Measurements from ENCODE around the gene NPIPB6.
"Not testable (repeated sequence)": the region's sequence is repeated elsewhere in the genome, so short reads cannot be mapped to it uniquely, and the experiment has no call there.

Gene NPIPB6

GRCh38 chr16:28332632-28333031 is 30.7 kb downstream of the NPIPB6 start:
- H3K27ac Mint-ChIP-seq; H3K9me3 Mint-ChIP-seq; H3K36me3 Mint-ChIP-seq (ENCODE audit: low read depth); H3K4me3 Mint-ChIP-seq; H3K4me1 Mint-ChIP-seq; H3K27me3 Mint-ChIP-seq; DNase-seq; ATAC-seq: not testable (repeated sequence)

DNA sequence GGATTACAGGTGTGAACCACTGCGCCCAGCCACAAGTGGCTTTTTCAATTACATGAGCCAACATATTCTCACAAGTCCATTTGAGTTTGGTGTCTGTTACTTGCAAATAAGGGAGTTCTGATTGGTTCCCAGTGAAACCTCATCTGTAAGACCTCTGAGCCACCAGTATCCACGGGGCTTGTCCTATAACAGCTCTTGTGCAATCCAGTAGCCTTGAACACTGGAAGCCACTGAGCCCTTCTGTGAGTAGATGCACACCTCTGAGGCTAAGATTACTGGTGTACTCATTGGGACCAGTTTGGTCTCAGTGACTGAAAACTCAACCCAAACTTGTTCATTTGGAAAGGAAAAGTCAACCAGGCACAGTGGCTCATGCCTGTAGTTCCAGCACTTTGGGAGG is 32.3 kb downstream of the NPIPB6 start:
- not testable (repeated sequence) for H3K4me1 Mint-ChIP-seq; H3K4me3 Mint-ChIP-seq; H3K27me3 Mint-ChIP-seq; DNase-seq; H3K36me3 Mint-ChIP-seq (ENCODE audit: low read depth); H3K9me3 Mint-ChIP-seq; ATAC-seq; H3K27ac Mint-ChIP-seq

GRCh38 chr16:28330232-28330631 is 33.1 kb downstream of the NPIPB6 start:
- not testable (repeated sequence) for H3K27me3 Mint-ChIP-seq; DNase-seq; H3K4me3 Mint-ChIP-seq; H3K27ac Mint-ChIP-seq; H3K4me1 Mint-ChIP-seq; H3K36me3 Mint-ChIP-seq (ENCODE audit: low read depth); H3K9me3 Mint-ChIP-seq
- peak; percentile 73 for ATAC-seq

- no peak overlapping the region for H3K4me3 Mint-ChIP-seq
- peaks cover 1% of the 10 kb centered on the region for H3K4me1 Mint-ChIP-seq
- ATAC-seq, result peak; percentile 77
- no peaks in the 10 kb centered on the region for H3K9me3 Mint-ChIP-seq
- H3K36me3 Mint-ChIP-seq (ENCODE audit: low read depth), result no peaks in the 10 kb centered on the region
- H3K27me3 Mint-ChIP-seq, result no peaks in the 10 kb centered on the region
- DNase-seq, result peak; percentile 77
- H3K27ac Mint-ChIP-seq, result no peak overlapping the region
These were observed 36.3 kb downstream of the NPIPB6 start for GRCh38 chr16:28326881-28327610.

- no peaks in the 10 kb centered on the region for H3K9me3 Mint-ChIP-seq
These were observed 38.4 kb downstream of the NPIPB6 start for GRCh38 chr16:28324887-28325279.

GRCh38 chr16:28324235-28324886 is 38.9 kb downstream of the NPIPB6 start:
- Mint-ChIP-seq H3K4me1 (peaks cover 1% of the 10 kb centered on the region), H3K27ac (no peak overlapping the region), H3K36me3 (ENCODE audit: low read depth) (no peaks in the 10 kb centered on the region), H3K4me3 (no peak overlapping the region), H3K9me3 (no peaks in the 10 kb centered on the region), H3K27me3 (no peaks in the 10 kb centered on the region)
- no peak for DNase-seq
- ATAC-seq, result no peak

More at GRCh38 chr16:28324887-28325279, 38.4 kb downstream of the NPIPB6 start:
- Mint-ChIP-seq H3K27ac (no peak overlapping the region), H3K4me1 (peaks cover 1% of the 10 kb centered on the region), H3K4me3 (no peak overlapping the region), H3K36me3 (ENCODE audit: low read depth) (no peaks in the 10 kb centered on the region), H3K27me3 (no peaks in the 10 kb centered on the region)
- DNase-seq (no peak), ATAC-seq (no peak)

- Mint-ChIP-seq H3K4me3 (no peak overlapping the region), H3K36me3 (ENCODE audit: low read depth) (no peaks in the 10 kb centered on the region), H3K4me1 (peaks cover 7% of the 10 kb centered on the region), H3K9me3 (no peaks in the 10 kb centered on the region), H3K27ac (no peak overlapping the region), H3K27me3 (no peaks in the 10 kb centered on the region)
- ATAC-seq (no peak), DNase-seq (peak; percentile 71)
These were observed 41.5 kb downstream of the NPIPB6 start for GRCh38 chr16:28321700-28322411.

DNA sequence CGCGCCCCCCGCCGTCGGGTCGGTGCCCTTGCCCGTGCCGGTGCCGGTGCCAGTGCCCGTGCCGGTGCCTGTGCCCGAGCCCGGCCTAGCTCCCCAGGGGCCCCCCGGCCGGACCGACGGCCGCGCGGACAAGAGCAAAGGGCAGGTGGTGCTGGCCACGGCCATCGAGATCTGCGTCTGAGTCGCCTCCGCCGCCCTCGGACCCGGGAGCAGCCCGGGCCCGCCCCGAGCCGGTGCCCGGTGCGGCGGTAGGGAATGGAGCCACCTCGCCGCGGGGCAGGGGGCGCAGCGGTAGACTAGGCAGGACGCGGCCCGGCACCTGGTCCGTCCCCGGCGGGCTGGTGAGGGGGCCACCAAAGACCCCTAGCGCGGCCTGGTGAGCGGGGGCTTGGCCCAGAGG is 42.6 kb downstream of the NPIPB6 start:
- no peak overlapping the region for H3K27ac Mint-ChIP-seq
- H3K27me3 Mint-ChIP-seq, result no peaks in the 10 kb centered on the region
- H3K9me3 Mint-ChIP-seq, result no peaks in the 10 kb centered on the region
- peaks cover 8% of the 10 kb centered on the region for H3K4me1 Mint-ChIP-seq
- no peaks in the 10 kb centered on the region for H3K36me3 Mint-ChIP-seq (ENCODE audit: low read depth)
- no peak overlapping the region for H3K4me3 Mint-ChIP-seq
- no peak for DNase-seq
- ATAC-seq, result no peak

- Mint-ChIP-seq H3K27me3 (no peaks in the 10 kb centered on the region), H3K9me3 (no peaks in the 10 kb centered on the region), H3K27ac (no peak overlapping the region), H3K36me3 (ENCODE audit: low read depth) (no peaks in the 10 kb centered on the region), H3K4me3 (no peak overlapping the region), H3K4me1 (peaks cover 11% of the 10 kb centered on the region)
- ATAC-seq, result no peak
- DNase-seq, result no peak
These were observed 43.2 kb downstream of the NPIPB6 start for GRCh38 chr16:28320023-28320561.

DNA sequence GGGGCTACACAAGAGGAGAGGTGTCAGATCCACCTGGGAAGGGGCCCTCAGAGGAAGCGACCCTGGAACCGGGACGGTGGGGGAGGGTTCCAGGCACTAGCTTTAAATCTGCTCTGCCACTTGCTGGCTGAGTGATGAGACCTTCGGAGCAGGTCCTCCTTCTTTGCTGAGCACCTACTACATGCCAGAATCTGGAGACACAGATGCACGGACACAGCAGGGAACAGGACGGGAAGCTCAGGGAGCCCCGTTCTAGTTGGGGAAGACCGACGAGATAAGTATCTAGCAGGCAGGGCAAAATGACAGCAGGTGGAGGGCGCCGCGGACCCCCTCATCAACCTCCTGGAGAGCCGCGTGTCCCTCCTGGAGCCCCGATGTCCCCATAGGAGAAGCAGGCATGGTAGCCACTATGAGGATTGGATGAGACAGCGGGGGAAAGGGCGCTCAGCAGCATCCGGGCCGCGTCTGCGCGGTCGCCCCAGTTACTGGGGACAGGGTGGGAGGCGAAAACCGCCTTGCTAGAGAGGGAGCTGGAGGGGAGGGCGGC is 43.8 kb downstream of the NPIPB6 start:
- Mint-ChIP-seq H3K4me3 (no peak overlapping the region), H3K27ac (no peak overlapping the region)

DNA sequence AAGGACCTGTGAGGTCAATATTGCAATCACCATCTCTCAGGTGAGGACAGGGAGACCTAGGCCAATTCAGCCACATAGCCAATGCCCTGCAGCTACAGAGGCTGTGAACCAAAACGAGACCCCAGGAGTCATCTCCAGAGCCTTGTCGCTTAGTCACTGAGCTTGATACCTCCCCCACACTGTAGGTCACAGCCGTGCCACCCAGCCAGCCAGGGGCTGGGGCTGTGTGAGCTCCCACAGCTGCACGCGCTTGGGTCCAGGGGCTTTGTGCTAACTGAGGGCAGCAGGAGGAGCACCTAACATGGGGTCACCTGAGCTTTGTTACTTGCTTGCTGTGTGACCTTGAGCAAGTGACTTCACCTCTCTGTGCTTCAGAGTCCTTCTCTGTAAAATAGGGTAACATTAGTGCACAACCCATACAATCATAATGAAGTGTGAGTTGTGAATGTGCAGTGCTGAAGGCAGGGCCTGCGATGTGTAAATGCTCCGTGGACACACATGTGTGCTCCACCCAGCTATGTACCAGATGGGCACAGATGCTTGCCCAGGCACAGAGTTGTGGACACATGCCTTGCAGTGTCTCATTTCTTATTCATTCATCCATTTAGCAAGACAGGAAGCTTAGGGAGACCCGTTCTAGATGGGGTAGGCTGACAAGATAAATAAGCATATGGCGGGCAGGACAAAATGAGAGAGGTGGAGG is 45.1 kb downstream of the NPIPB6 start:
- Mint-ChIP-seq H3K27me3 (no peaks in the 10 kb centered on the region), H3K4me1 (peaks cover 15% of the 10 kb centered on the region), H3K4me3 (no peak overlapping the region), H3K9me3 (no peaks in the 10 kb centered on the region), H3K27ac (no peak overlapping the region), H3K36me3 (ENCODE audit: low read depth) (no peaks in the 10 kb centered on the region)
- ATAC-seq (peak; percentile 21), DNase-seq (no peak)

More for the DNA sequence above, 43.8 kb downstream of the NPIPB6 start:
- Mint-ChIP-seq H3K4me1 (peaks cover 12% of the 10 kb centered on the region), H3K9me3 (no peaks in the 10 kb centered on the region), H3K36me3 (ENCODE audit: low read depth) (no peaks in the 10 kb centered on the region), H3K27me3 (no peaks in the 10 kb centered on the region)
- DNase-seq (no peak), ATAC-seq (no peak)

DNA sequence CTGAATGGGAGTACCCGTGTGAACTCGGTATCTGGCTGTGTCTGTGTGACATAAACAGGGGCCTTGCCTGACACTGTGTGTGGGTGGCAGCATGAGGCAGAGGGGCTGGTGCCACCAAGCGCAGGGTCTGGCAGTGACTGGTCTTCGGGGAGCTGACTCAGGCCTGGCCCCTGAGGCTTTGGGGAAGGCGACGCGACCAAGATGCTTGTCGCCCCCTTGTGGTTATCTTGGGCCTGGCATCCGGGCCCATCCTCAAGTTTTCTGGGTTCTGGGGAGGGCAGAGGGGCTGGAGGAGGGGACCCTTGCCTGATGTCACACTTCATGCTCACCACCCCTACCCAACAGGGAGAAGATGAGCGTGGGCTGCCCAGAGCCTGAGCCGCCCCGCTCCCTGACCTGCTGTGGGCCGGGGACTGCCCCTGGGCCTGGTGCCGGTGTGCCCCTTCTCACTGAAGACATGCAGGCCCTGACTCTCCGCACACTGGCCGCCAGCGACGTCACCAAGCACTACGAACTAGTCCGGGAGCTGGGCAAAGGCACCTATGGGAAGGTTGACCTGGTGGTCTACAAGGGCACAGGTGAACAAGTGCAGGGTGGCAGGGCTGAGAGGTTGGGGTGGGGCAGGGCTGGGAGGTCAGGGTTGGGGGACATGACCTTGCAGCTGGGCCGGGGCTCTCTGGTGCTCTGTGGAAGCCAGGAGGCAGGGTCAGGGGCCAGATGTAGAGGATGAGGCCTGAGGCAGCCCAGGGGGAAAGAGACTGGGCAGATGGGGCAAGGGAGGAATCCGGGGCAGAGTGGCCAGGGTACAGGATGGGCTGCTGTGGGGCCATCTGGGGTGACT is 46.0 kb downstream of the NPIPB6 start:
- H3K4me3 Mint-ChIP-seq, result no peak overlapping the region
- H3K27ac Mint-ChIP-seq, result no peak overlapping the region
- H3K9me3 Mint-ChIP-seq, result no peaks in the 10 kb centered on the region

GRCh38 chr16:28316054-28316453 is 47.3 kb downstream of the NPIPB6 start:
- peaks cover 33% of the 10 kb centered on the region for H3K4me1 Mint-ChIP-seq
- DNase-seq, result no peak

More for the DNA sequence above, 46.0 kb downstream of the NPIPB6 start:
- no peaks in the 10 kb centered on the region for H3K27me3 Mint-ChIP-seq
- ATAC-seq (peak; percentile 92), DNase-seq (peak; percentile 85)
- no peaks in the 10 kb centered on the region for H3K36me3 Mint-ChIP-seq (ENCODE audit: low read depth)
- H3K4me1 Mint-ChIP-seq, result peaks cover 21% of the 10 kb centered on the region

More at GRCh38 chr16:28316054-28316453, 47.3 kb downstream of the NPIPB6 start:
- Mint-ChIP-seq H3K36me3 (ENCODE audit: low read depth) (no peaks in the 10 kb centered on the region), H3K27me3 (no peaks in the 10 kb centered on the region), H3K4me3 (no peak overlapping the region), H3K9me3 (no peaks in the 10 kb centered on the region), H3K27ac (no peak overlapping the region)
- no peak for ATAC-seq
